ENCODE measurements around the gene SAMD4A.
"Not testable (repeated sequence)": the region's sequence is repeated elsewhere in the genome, so short reads cannot be mapped to it uniquely, and the experiment has no call there.

SAMD4A gene

GRCh38 chr14:54738009-54738408 lies 171.1 kb downstream of the SAMD4A start:
- no peak for FAIRE-seq

- no peak for FAIRE-seq
These were observed 172.6 kb downstream of the SAMD4A start for GRCh38 chr14:54739514-54739913.

GRCh38 chr14:54742492-54743350 lies 175.8 kb downstream of the SAMD4A start:
- FAIRE-seq, result no peak

- no peak for FAIRE-seq
These were observed 176.5 kb downstream of the SAMD4A start for GRCh38 chr14:54743382-54743781.

- no peak for FAIRE-seq
These were observed 179.1 kb downstream of the SAMD4A start for GRCh38 chr14:54746019-54746418.

- FAIRE-seq, result no peak
These were observed 180.7 kb downstream of the SAMD4A start for GRCh38 chr14:54747616-54748015.

GRCh38 chr14:54749180-54749579 lies 182.3 kb downstream of the SAMD4A start:
- no peak for FAIRE-seq

- FAIRE-seq, result no peak
These were observed 182.8 kb downstream of the SAMD4A start for GRCh38 chr14:54749727-54750126.

- not testable (repeated sequence) for FAIRE-seq
These were observed 185.7 kb downstream of the SAMD4A start for GRCh38 chr14:54752611-54753010.

- FAIRE-seq, result not testable (repeated sequence)
These were observed 186.5 kb downstream of the SAMD4A start for GRCh38 chr14:54753396-54753795.

GRCh38 chr14:54754116-54754622 lies 187.2 kb downstream of the SAMD4A start:
- FAIRE-seq, result no peak

GRCh38 chr14:54754623-54755386 lies 187.9 kb downstream of the SAMD4A start:
- no peak for FAIRE-seq

- no peak for FAIRE-seq
These were observed 189.9 kb downstream of the SAMD4A start for GRCh38 chr14:54756656-54757392.

- no peak for FAIRE-seq
These were observed 191.1 kb downstream of the SAMD4A start for GRCh38 chr14:54758041-54758440.

- no peak for FAIRE-seq
These were observed 193.2 kb downstream of the SAMD4A start for GRCh38 chr14:54759982-54760585.

- no peak for FAIRE-seq
These were observed 194.1 kb downstream of the SAMD4A start for GRCh38 chr14:54760866-54761575.

- no peak for FAIRE-seq
These were observed 194.9 kb downstream of the SAMD4A start for GRCh38 chr14:54761835-54762234.

GRCh38 chr14:54762296-54762695 lies 195.4 kb downstream of the SAMD4A start:
- FAIRE-seq, result no peak

GRCh38 chr14:54763761-54764160 lies 196.8 kb downstream of the SAMD4A start:
- FAIRE-seq, result no peak

GRCh38 chr14:54766276-54767138 lies 199.6 kb downstream of the SAMD4A start:
- no peak for FAIRE-seq

- FAIRE-seq, result no peak
These were observed 200.2 kb downstream of the SAMD4A start for GRCh38 chr14:54767139-54767431.
